Measurements from ENCODE around the gene WEE1. TPM values are rescaled to one million over a fixed set of nuclear protein-coding genes. Genes with fewer than 3 reads are reported as not detected.
"Not testable (repeated sequence)": the region's sequence is repeated elsewhere in the genome, so short reads cannot be mapped to it uniquely, and the experiment has no call there.

Gene WEE1
- total RNA-seq, 1 donor from 2014 or later = 13.8 TPM

GRCh38 chr11:9580894-9581293, 7.4 kb downstream of the WEE1 start:
- intact Hi-C loops (cut with DNase I) = no loop called here
- DNase-seq (ENCODE audit: low spot score) (no peak), ATAC-seq (no peak)

GRCh38 chr11:9581556-9582161, 8.2 kb downstream of the WEE1 start:
- intact Hi-C loops (cut with DNase I) = no loop called here
- DNase-seq (ENCODE audit: low spot score) = no peak
- ATAC-seq = no peak

DNA sequence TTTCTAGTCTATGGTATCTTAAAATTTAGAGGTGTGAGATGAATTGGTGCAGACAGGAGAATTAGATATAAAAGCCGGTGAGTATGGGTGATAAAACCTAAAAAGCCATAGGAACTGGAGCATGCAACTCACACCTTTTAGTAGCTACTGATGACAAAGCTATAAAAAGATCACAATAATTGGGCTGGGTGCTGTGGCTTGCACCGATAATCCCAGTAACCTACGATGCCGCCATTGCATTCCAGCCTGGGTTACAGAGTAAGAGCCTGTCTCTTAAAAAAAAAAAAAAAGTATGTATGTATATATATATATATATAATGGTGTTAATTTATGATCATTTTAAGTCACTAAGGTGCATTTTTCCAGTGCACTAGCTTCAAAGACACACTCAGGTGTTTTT, 17.2 kb downstream of the WEE1 start:
- DNase-seq (ENCODE audit: low spot score) = no peak
- ATAC-seq = no peak
- intact Hi-C loops (cut with DNase I) = no loop called here

DNA sequence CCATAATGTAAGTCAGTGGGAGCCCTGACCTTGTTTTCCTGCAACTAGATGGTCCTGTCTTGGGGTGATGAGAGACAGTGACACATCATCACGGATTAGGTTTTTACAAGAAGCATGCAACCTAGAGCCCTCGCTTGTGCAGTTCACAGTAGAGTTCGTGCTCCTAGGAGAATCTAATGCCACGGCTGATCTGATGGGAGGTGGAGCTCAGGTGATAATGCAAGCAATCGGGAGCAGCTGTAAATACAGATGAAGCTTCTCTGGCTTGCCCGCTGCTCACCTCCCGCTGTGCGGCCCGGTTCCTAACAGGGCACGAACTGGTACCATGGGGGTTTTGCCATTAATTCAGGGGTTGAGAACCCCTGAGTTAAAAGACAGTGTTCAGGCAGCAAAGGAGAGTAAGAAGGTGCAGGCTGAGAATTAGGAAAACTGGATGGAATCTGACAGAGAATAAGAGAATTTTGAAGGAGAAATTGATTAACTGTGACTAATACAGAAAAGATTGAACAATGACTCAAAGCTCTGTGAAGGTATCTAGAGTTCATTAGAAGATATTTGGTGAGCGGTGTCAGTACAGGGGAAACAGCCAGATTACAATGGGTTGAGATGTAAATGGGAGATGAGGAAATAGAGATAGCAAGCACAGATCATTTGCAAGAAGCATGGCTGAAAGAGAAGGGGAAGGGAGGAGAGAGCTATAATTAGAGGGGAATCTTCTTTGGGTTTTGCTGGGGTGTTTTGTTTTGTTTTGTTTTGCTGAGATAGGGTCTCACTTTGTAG, 21.0 kb downstream of the WEE1 start:
- no peak for DNase-seq (ENCODE audit: low spot score)
- intact Hi-C loops (cut with DNase I) = no loop called here

GRCh38 chr11:9596926-9597464, 23.5 kb downstream of the WEE1 start:
- no peak for ATAC-seq
- no peak for DNase-seq (ENCODE audit: low spot score)
- intact Hi-C loops (cut with DNase I) = no loop called here

More for the DNA sequence above, 21.0 kb downstream of the WEE1 start:
- no peak for ATAC-seq

GRCh38 chr11:9600166-9600565, 26.7 kb downstream of the WEE1 start:
- intact Hi-C loops (cut with DNase I) = no loop called here
- DNase-seq (ENCODE audit: low spot score) (no peak), ATAC-seq (no peak)

DNA sequence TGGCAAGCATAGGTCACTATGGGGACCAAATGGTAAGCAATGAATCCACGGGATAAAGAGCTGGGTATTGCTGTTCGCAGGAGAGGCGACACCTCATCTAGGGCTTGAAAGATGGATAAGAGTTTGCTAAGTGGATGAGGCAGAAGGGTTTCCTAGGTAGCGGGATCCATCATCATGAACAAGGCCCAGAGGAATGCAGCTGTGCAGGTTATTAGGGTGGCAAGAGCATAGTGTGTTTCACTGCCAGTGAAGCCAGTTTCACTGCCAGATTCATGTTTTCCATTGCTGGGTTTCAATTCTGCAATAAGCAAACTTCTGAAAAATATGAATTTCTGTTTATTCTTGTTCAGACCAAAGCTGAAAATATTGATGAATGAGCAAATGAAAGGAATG, 27.2 kb downstream of the WEE1 start:
- intact Hi-C loops (cut with DNase I) = no loop called here
- DNase-seq (ENCODE audit: low spot score) (no peak), ATAC-seq (no peak)

DNA sequence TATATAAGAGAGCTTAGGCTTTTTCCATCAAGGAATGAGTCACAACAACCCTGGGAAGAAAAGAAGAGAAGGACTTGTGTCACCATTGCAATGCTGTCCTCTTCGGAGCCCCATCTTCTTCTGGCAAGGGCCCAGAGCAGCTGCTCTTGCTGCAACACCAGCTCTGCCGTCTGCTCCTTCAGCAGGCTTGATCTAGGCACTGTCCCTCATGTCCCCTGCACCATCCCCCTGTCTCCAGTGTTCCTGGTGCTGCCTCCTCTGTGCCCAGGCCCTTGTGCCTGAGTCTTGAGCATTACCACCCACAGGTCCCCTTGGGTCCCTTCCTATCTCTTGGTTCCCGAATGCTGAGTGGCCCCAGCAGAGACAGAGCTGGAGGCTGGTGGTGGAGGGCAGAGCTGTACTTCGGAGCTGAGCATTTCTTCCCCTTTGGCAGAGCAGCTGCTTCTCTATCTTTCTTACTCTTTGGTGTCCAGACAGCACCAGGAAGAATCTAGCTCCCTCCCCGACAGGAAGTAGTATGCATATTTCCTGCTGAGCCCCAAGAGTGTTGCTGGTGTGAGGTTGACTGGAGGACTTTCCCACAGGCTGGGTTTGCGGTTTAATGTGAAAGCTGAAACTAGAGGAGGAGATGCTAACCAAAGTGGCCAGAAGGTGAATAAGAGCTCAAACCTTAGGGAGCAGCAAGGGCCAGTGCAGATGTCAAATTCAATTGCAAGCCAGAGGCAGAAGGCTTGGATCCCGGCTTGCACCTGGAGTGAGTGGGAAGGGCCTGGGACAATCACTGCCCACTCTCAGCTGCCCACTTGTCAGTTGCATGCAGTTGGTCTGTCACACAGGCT, 27.8 kb downstream of the WEE1 start:
- ATAC-seq = peak; percentile 55
- intact Hi-C loops (cut with DNase I) = no loop called here
- DNase-seq (ENCODE audit: low spot score) = no peak

DNA sequence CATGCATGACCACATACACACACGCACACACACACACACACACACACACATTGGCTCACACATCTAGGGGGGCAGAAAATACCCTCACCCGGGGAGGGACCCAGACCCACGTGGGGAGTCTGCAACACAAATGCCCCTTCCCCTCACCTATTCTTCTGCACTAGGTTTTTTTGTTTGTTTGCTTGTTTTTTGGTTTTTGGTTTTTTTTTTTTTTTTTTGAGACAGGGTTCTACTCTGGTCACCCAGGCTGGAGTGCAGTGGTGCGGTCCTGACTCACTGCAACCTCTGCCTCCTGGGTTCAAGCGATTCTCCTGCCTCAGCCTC, 28.4 kb downstream of the WEE1 start:
- intact Hi-C loops (cut with DNase I) = no loop called here
- DNase-seq (ENCODE audit: low spot score) (no peak), ATAC-seq (no peak)

DNA sequence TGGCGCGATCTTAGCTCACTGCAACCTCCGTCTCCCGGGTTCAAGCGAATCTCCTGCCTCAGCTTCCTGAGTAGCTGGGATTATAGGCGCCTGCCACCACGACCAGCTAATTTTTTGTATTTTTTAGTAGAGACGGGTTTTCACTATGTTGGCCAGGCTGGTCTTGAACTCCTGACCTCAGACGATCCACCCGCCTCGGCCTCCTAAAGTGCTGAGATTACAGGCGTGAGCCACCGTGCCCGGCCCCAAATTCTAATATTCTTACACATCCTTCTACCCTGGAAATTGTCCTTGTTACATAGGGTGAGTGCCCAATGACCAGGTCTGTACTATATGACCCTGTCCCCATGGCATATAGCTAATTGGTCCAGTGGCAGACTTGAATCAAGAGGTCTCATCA, 29.7 kb downstream of the WEE1 start:
- intact Hi-C loops (cut with DNase I); ATAC-seq; DNase-seq (ENCODE audit: low spot score): not testable (repeated sequence)

DNA sequence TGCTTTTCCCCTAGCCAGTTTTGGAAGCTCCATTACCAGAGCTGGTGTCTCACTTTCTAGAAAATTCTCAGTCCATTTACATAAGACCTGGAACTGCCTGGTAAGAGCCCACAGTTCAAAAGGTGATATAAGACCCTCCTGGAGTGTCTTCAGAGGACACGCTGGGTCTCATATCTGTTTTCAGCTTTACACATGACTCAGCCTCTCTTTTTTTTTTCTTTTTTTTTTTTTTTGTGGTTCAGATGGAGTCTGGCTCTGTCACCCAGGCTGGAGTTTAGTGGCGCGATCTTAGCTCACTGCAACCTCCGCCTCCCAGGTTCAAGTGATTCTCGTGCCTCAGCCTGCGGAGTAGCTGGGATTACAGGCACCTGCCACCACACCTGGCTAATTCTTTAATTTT, 30.7 kb downstream of the WEE1 start:
- intact Hi-C loops (cut with DNase I) = no loop called here
- DNase-seq (ENCODE audit: low spot score) (no peak), ATAC-seq (no peak)

DNA sequence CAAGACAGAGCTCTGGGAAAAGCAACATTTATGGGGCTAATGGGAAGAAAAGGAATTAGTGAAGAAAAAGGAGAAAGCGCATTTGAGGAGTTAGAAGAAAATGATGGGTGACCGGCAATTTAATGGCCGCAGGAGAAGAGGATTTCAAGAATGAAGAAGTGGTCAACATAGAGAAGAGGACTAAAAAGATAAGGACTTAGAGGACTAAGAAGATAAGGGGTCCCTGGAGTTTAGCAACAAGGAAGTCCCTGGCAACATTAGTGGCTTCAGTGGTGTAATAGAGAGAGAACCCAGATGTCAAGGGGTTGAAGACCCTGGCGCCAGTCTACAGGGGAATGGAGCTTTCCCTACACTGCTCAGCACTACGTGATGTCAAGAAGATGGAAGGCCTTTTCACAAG, 32.3 kb downstream of the WEE1 start:
- no peak for ATAC-seq
- intact Hi-C loops (cut with DNase I) = no loop called here
- DNase-seq (ENCODE audit: low spot score) = no peak

DNA sequence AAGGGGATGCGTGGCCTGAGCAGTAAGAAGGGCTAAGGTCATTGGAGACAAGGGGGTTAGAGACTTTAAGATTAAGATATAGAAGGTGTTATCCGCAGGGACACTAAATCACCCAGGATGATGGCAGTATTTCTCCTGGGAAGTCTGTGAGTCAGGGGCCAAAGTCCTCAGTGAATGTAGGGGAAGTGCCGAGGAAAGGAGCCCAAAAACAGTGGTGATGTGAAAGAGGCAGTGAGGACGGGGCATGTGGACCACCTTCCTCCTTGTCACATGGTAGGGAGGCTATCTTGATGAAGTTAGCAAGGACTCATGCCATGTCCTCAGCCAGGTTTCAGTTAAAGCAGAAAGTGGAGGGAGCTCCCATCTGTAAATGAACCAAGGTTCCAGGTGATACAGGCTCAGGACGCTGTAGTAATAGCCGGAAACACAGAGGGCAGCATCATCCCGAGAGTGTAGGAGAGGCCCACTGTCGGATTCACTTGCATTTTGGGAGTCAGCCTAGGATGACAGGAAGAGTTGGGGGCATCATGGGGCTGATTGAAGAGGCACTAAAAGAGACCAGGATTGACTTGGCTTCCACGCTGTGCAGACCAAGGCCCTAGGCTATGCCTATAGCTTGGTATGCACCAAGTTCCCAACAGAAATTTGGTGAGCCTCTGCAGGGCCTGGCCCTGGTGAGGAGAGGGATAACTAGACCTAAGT, 33.5 kb downstream of the WEE1 start:
- intact Hi-C loops (cut with DNase I) = no loop called here
- no peak for DNase-seq (ENCODE audit: low spot score)
- no peak for ATAC-seq

- DNase-seq (ENCODE audit: low spot score) (no peak), ATAC-seq (no peak)
- intact Hi-C loops (cut with DNase I) = no loop called here
Measured at GRCh38 chr11:9607511-9607899, 34.0 kb downstream of the WEE1 start.

GRCh38 chr11:9609002-9609759, 35.7 kb downstream of the WEE1 start:
- DNase-seq (ENCODE audit: low spot score) (no peak), ATAC-seq (no peak)

DNA sequence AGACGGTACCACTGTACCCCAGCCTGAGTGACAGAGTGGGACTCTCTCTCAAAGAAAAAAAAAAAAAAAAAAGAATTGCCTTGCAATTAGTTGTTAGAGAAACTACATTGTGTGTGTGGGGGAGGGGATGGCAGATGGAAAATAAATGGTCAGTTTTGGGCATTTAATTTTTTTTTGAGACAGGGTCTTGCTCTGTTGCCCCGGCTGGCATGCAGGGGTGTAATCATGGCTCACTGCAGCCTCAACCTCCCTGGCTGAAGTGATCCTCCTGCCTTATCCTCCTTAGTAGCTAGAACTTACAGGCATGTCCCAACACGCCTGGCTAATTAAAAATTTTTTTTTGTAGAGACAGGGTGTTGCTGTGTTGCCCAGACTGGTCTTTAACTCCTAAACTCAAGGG, 36.4 kb downstream of the WEE1 start:
- ATAC-seq (no peak), DNase-seq (ENCODE audit: low spot score) (no peak)
- intact Hi-C loops (cut with DNase I) = loop anchor here (5.0 kb wide), 1 partner anchor 38 kb away; the partner anchor contains the start of gene WEE1

More at GRCh38 chr11:9609002-9609759, 35.7 kb downstream of the WEE1 start:
- intact Hi-C loops (cut with DNase I) = no loop called here

GRCh38 chr11:9613118-9613829, 39.8 kb downstream of the WEE1 start:
- ATAC-seq = peak; percentile 95

More at GRCh38 chr11:9613118-9613829, 39.8 kb downstream of the WEE1 start:
- intact Hi-C loops (cut with DNase I) = loop anchor here (5.0 kb wide), 1 partner anchor 41 kb away; the partner anchor contains the start of gene WEE1
- DNase-seq (ENCODE audit: low spot score) = peak; percentile 96

All from sciatic nerve (tissue), 2 donors.